Fibroblast of the aortic adventitia (primary cell): ENCODE results near the gene S100A13. TPM values are rescaled to one million over a fixed set of nuclear protein-coding genes. Genes with fewer than 3 reads are reported as not detected.
A peak's percentile ranks its signal among the peaks of the same experiment; 100 is the strongest.

Experiments
- DNase-seq: peaks from one replicate; pipeline ENCODE4 v3.0.0-alpha.2; 2010; ENCODE audit warnings: low read depth
- H3K4me3 ChIP-seq: 2 replicates; pipeline ENCODE4 v1.5.1; 2011; ENCODE audit warnings: low read depth, mild to moderate bottlenecking, control low read depth, low read length, moderate library complexity
- CTCF ChIP-seq: IDR thresholded peaks from 2 replicates; pipeline ENCODE4 v1.5.1; 2011; ENCODE audit warnings: mild to moderate bottlenecking, low read length, control low read depth, inconsistent platforms; ENCODE audit not compliant: insufficient read depth
- total RNA-seq: library from RNA; depleted of rRNA; stranded (reverse); fragments of >200 nt; gene quantifications from 2 replicates; pipeline ENCODE4 v1.2.3, GENCODE V29; 2012; ENCODE audit warnings: low replicate concordance

Gene S100A13
- total RNA-seq, 1 donor = 220 TPM

- no peak for DNase-seq
- no peak for TF ChIP-seq CTCF
- H3K4me3 ChIP-seq = no peak overlapping the region
Observed at GRCh38 chr1:153667439-153667838, 40.1 kb upstream of the S100A13 start.

GRCh38 chr1:153663211-153663610, 35.9 kb upstream of the S100A13 start:
- peak; percentile 38 for DNase-seq
- TF ChIP-seq CTCF = no peak
- H3K4me3 ChIP-seq = no peak overlapping the region

GRCh38 chr1:153662269-153662668, 35.0 kb upstream of the S100A13 start:
- no peak for TF ChIP-seq CTCF
- H3K4me3 ChIP-seq = no peak overlapping the region
- no peak for DNase-seq

GRCh38 chr1:153661111-153661708, 33.9 kb upstream of the S100A13 start:
- DNase-seq = no peak
- H3K4me3 ChIP-seq = no peak overlapping the region
- no peak for TF ChIP-seq CTCF

GRCh38 chr1:153659656-153660055, 32.4 kb upstream of the S100A13 start:
- DNase-seq = no peak
- H3K4me3 ChIP-seq = peak overlapping the region; percentile 96
- TF ChIP-seq CTCF = no peak

GRCh38 chr1:153659175-153659534, 31.9 kb upstream of the S100A13 start:
- no peak for DNase-seq
- no peak for TF ChIP-seq CTCF
- H3K4me3 ChIP-seq = peak overlapping the region; percentile 96

- peak; percentile 7 for TF ChIP-seq CTCF
- DNase-seq = peak; percentile 81
- H3K4me3 ChIP-seq = peak within 1 kb of the TSS; percentile 96
Observed at GRCh38 chr1:153658400-153659174, 31.3 kb upstream of the S100A13 start, which contains the start of gene SNAPIN. Gene SNAPIN (plus strand): TSS chr1:153658703. CDS start chr1:153658744, 41 bp downstream.
